Liver (tissue), 9 donors: ENCODE measurements around the gene TSPAN18. TPM values are rescaled to one million over a fixed set of nuclear protein-coding genes. Genes with fewer than 3 reads are reported as not detected.

Experiments
- DNase-seq: peaks from one replicate; pipeline ENCODE4 v3.0.0-alpha.2; 2017; ENCODE audit warnings: low spot score
- H3K27ac ChIP-seq, 2 donors: one replicate each; pipeline ENCODE4 v1.7.0; 2013; ENCODE audit warnings: inconsistent platforms in 2 of 2, low read length in 2 of 2, control low read depth in 1 of 2, low read depth in 1 of 2, mild to moderate bottlenecking in 1 of 2
- H3K27me3 ChIP-seq, 4 donors: one replicate each; pipeline versions ENCODE4 v1.6.1 to v1.7.0; 2013; ENCODE audit warnings: low read length in 3 of 4, inconsistent platforms in 1 of 4, mild to moderate bottlenecking in 1 of 4, moderate library complexity in 1 of 4; ENCODE audit not compliant: control insufficient read depth in 4 of 4, insufficient read depth in 4 of 4
- H3K36me3 ChIP-seq, 4 donors: one replicate each; pipeline versions ENCODE4 v1.6.1 to v1.7.0; 2013; ENCODE audit warnings: low read length in 3 of 4, mild to moderate bottlenecking in 3 of 4, low read depth in 1 of 4, moderate library complexity in 1 of 4; ENCODE audit not compliant: control insufficient read depth in 4 of 4, insufficient read depth in 3 of 4
- H3K4me1 ChIP-seq, 4 donors: one replicate each; pipeline versions ENCODE4 v1.6.1 to v1.7.0; 2013; ENCODE audit warnings: low read length in 3 of 4, mild to moderate bottlenecking in 3 of 4, moderate library complexity in 1 of 4; ENCODE audit not compliant: control insufficient read depth in 4 of 4, insufficient read depth in 4 of 4
- H3K4me3 ChIP-seq, 3 donors: one replicate each; pipeline versions ENCODE4 v1.6.1 to v1.7.0; 2013; ENCODE audit warnings: low read length in 3 of 3, control low read depth in 1 of 3, low read depth in 1 of 3, mild to moderate bottlenecking in 1 of 3
- H3K9ac ChIP-seq, 2 donors: one replicate each; pipeline ENCODE4 v1.7.0; 2013; ENCODE audit warnings: low read length in 2 of 2, mild to moderate bottlenecking in 2 of 2, moderate library complexity in 2 of 2, control low read depth in 1 of 2, low read depth in 1 of 2
- H3K9me3 ChIP-seq, 4 donors: one replicate each; pipeline versions ENCODE4 v1.6.1 to v1.7.0; 2013; ENCODE audit warnings: low read length in 3 of 4; ENCODE audit not compliant: control insufficient read depth in 4 of 4
- EGR1 ChIP-seq, 2 donors: IDR thresholded peaks; 2 replicates each; pipeline ENCODE4 v1.6.1; 2016 to 2018; ENCODE audit warnings: antibody characterized with exemption in 2 of 2, low read depth in 2 of 2
- FOXA1 ChIP-seq: IDR thresholded peaks from 2 replicates; pipeline ENCODE4 v1.6.1; 2016; ENCODE audit warnings: antibody characterized with exemption
- FOXA2 ChIP-seq: IDR thresholded peaks from 2 replicates; pipeline ENCODE4 v1.6.1; 2016; ENCODE audit warnings: antibody characterized with exemption
- GABPA ChIP-seq, 2 donors: IDR thresholded peaks in 1 of 2; conservative IDR thresholded peaks in 1 of 2; 2 replicates each; pipeline ENCODE4 v1.6.1; 2016; ENCODE audit warnings: antibody characterized with exemption in 2 of 2, mild to moderate bottlenecking in 1 of 2, moderate library complexity in 1 of 2
- HNF4A ChIP-seq, 2 donors: conservative IDR thresholded peaks; 2 replicates each; pipeline ENCODE4 v1.6.1; 2016; ENCODE audit warnings: antibody characterized with exemption in 2 of 2, mild to moderate bottlenecking in 2 of 2
- HNF4G ChIP-seq: IDR thresholded peaks from 2 replicates; pipeline ENCODE4 v1.6.1; 2016; ENCODE audit warnings: antibody characterized with exemption
- JUND ChIP-seq, 2 donors: IDR thresholded peaks; 2 replicates each; pipeline ENCODE4 v1.6.1; 2016; ENCODE audit warnings: antibody characterized with exemption in 2 of 2
- NR2F2 ChIP-seq: IDR thresholded peaks from 2 replicates; pipeline ENCODE4 v1.6.1; 2016; ENCODE audit warnings: antibody characterized with exemption
- RAD21 ChIP-seq, 2 donors: IDR thresholded peaks; 2 replicates each; pipeline ENCODE4 v1.6.1; 2016; ENCODE audit warnings: antibody characterized with exemption in 2 of 2, mild to moderate bottlenecking in 2 of 2
- REST ChIP-seq: IDR thresholded peaks from 2 replicates; pipeline ENCODE4 v1.6.1; 2016; ENCODE audit warnings: antibody characterized with exemption, mild to moderate bottlenecking
- RXRA ChIP-seq, 2 donors: IDR thresholded peaks; 2 replicates each; pipeline ENCODE4 v1.6.1; 2017 to 2018; ENCODE audit warnings: antibody characterized with exemption in 2 of 2, mild to moderate bottlenecking in 1 of 2
- SP1 ChIP-seq: IDR thresholded peaks from 2 replicates; pipeline ENCODE4 v1.6.1; 2018; ENCODE audit warnings: antibody characterized with exemption, mild to moderate bottlenecking
- TAF1 ChIP-seq: conservative IDR thresholded peaks from 2 replicates; pipeline ENCODE4 v1.6.1; 2016; ENCODE audit warnings: antibody characterized with exemption, mild to moderate bottlenecking
- YY1 ChIP-seq: IDR thresholded peaks from 2 replicates; pipeline ENCODE4 v1.6.1; 2016; ENCODE audit warnings: antibody characterized with exemption, mild to moderate bottlenecking
- WGBS: extraction: QIAGEN DNeasy Blood & Tissue Kit; methylation state at CpG from one replicate; pipeline ENCODE4 v1.1.7; 2013; 5-methylcytosine and 5-hydroxymethylcytosine counted together
- polyA plus RNA-seq, 2 donors: library from polyadenylated mRNA; stranded (reverse) in 1 of 2; unstranded in 1 of 2; fragments of 200-250 nt in 1 of 2; fragments of >200 nt in 1 of 2; fragmentation: Nextera tagmentation in 1 of 2; extraction: Ambion mirVana in 1 of 2; gene quantifications; one replicate each; pipeline versions ENCODE4 v1.2.1 to v1.2.3, GENCODE V29; 2013 to 2015
- total RNA-seq, 2 donors: library from RNA; depleted of rRNA; stranded (reverse); fragments of >200 nt; gene quantifications; one replicate each; pipeline ENCODE4 v1.2.3, GENCODE V29; 2014
- TF ChIP-seq, protein P1 (sequence below): IDR thresholded peaks from 2 replicates; pipeline ENCODE4 v1.6.1; 2016; ENCODE audit warnings: antibody characterized with exemption
- TF ChIP-seq, protein P2 (sequence below): IDR thresholded peaks from 2 replicates; pipeline ENCODE4 v1.6.1; 2016; ENCODE audit warnings: antibody characterized with exemption
- TF ChIP-seq, protein P3 (sequence below): fragments of 150-350 bp; IDR thresholded peaks from 2 replicates; pipeline ENCODE4 v1.5.1; 2017; ENCODE audit warnings: improper control_type of control experiment, low read depth, low read length; ENCODE audit not compliant: missing input control
- TF ChIP-seq, protein P4 (sequence below): IDR thresholded peaks from 2 replicates; pipeline ENCODE4 v1.6.1; 2016; ENCODE audit warnings: antibody characterized with exemption
- donor health status: healthy.
- donor health status: healthy.
- donor health status: healthy.
- donor health status: healthy.
- donor health status: healthy.

Gene TSPAN18
- total and polyA plus RNA-seq, 4 donors = 1.2 to 5.0 (median 2.8) TPM

GRCh38 chr11:44971185-44971584 is 244.4 kb downstream of the TSPAN18 start:
- H3K36me3 ChIP-seq = no peaks in the 10 kb centered on the region
- TF ChIP-seq GABPA (IDR thresholded peaks at IDR 0.05 in 1 of 2, conservative IDR thresholded peaks at IDR 0.05 in 1 of 2) (no peak), NR2F2 (no peak), REST (no peak), TAF1 (no peak), YY1 (no peak), FOXA1 (no peak)
- TF ChIP-seq, protein P1, sequence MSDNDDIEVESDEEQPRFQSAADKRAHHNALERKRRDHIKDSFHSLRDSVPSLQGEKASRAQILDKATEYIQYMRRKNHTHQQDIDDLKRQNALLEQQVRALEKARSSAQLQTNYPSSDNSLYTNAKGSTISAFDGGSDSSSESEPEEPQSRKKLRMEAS = no peak
- TF ChIP-seq, protein P2, sequence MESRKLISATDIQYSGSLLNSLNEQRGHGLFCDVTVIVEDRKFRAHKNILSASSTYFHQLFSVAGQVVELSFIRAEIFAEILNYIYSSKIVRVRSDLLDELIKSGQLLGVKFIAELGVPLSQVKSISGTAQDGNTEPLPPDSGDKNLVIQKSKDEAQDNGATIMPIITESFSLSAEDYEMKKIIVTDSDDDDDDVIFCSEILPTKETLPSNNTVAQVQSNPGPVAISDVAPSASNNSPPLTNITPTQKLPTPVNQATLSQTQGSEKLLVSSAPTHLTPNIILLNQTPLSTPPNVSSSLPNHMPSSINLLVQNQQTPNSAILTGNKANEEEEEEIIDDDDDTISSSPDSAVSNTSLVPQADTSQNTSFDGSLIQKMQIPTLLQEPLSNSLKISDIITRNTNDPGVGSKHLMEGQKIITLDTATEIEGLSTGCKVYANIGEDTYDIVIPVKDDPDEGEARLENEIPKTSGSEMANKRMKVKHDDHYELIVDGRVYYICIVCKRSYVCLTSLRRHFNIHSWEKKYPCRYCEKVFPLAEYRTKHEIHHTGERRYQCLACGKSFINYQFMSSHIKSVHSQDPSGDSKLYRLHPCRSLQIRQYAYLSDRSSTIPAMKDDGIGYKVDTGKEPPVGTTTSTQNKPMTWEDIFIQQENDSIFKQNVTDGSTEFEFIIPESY = no peak
- WGBS = 80% methylated on average over 10 of the region's 10 CpGs
- H3K9me3 ChIP-seq = no peaks in the 10 kb centered on the region
- H3K27me3 ChIP-seq = no peaks in the 10 kb centered on the region
- no peak overlapping the region for H3K4me3 ChIP-seq
- H3K27ac ChIP-seq = no peak overlapping the region
- H3K9ac ChIP-seq = no peak overlapping the region
- no peak for DNase-seq
- H3K4me1 ChIP-seq = no peaks in the 10 kb centered on the region

GRCh38 chr11:44972746-44973435 is 246.1 kb downstream of the TSPAN18 start:
- Histone ChIP-seq H3K4me1 (peaks cover 0 to 10% (median 2%) of the 10 kb centered on the region in 4 donors), H3K36me3 (no peaks in the 10 kb centered on the region), H3K4me3 (no peak overlapping the region), H3K9me3 (no peaks in the 10 kb centered on the region), H3K27ac (no peak overlapping the region), H3K27me3 (no peaks in the 10 kb centered on the region), H3K9ac (no peak overlapping the region)
- TF ChIP-seq REST (no peak), GABPA (IDR thresholded peaks at IDR 0.05 in 1 of 2, conservative IDR thresholded peaks at IDR 0.05 in 1 of 2) (no peak), HNF4A (conservative IDR thresholded peaks at IDR 0.05) (no peak), JUND (IDR thresholded peaks at IDR 0.05) (no peak), EGR1 (IDR thresholded peaks at IDR 0.05; ENCODE audit: low read depth in 2 of 2) (no peak), HNF4G (no peak), RXRA (IDR thresholded peaks at IDR 0.05) (no peak), NR2F2 (no peak), YY1 (no peak), SP1 (no peak), RAD21 (IDR thresholded peaks at IDR 0.05) (no peak), TAF1 (no peak), FOXA1 (no peak), FOXA2 (no peak)
- TF ChIP-seq, protein P3, sequence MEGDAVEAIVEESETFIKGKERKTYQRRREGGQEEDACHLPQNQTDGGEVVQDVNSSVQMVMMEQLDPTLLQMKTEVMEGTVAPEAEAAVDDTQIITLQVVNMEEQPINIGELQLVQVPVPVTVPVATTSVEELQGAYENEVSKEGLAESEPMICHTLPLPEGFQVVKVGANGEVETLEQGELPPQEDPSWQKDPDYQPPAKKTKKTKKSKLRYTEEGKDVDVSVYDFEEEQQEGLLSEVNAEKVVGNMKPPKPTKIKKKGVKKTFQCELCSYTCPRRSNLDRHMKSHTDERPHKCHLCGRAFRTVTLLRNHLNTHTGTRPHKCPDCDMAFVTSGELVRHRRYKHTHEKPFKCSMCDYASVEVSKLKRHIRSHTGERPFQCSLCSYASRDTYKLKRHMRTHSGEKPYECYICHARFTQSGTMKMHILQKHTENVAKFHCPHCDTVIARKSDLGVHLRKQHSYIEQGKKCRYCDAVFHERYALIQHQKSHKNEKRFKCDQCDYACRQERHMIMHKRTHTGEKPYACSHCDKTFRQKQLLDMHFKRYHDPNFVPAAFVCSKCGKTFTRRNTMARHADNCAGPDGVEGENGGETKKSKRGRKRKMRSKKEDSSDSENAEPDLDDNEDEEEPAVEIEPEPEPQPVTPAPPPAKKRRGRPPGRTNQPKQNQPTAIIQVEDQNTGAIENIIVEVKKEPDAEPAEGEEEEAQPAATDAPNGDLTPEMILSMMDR = no peak
- TF ChIP-seq, protein P4, sequence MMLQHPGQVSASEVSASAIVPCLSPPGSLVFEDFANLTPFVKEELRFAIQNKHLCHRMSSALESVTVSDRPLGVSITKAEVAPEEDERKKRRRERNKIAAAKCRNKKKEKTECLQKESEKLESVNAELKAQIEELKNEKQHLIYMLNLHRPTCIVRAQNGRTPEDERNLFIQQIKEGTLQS = no peak
- TF ChIP-seq, protein P2 = no peak
- DNase-seq = no peak
- WGBS = 91% methylated on average over 19 of the region's 19 CpGs
